H9 (cell line): ENCODE data around the gene KIF1A. TPM values are rescaled to one million over a fixed set of nuclear protein-coding genes. Genes with fewer than 3 reads are reported as not detected.

Source experiments
- DNase-seq: peaks from one replicate; pipeline ENCODE4 v3.0.0-alpha.2; 2017
- H2AFZ ChIP-seq: one replicate; pipeline ENCODE4 v1.6.1; 2013; ENCODE audit warnings: mild to moderate bottlenecking, low read length, control low read depth, moderate library complexity
- H2AK5ac ChIP-seq: 2 replicates; pipeline ENCODE4 v1.6.1; 2013; ENCODE audit warnings: low read length, control low read depth, mixed read lengths; ENCODE audit not compliant: insufficient read length
- H2BK120ac ChIP-seq: one replicate; pipeline ENCODE4 v1.6.1; 2013; ENCODE audit warnings: low read depth, mild to moderate bottlenecking, low read length, control low read depth, inconsistent platforms; ENCODE audit not compliant: poor library complexity, severe bottlenecking
- H2BK12ac ChIP-seq: 2 replicates; pipeline ENCODE4 v1.6.1; 2013; ENCODE audit warnings: low read length, control low read depth, mixed read lengths, low read depth; ENCODE audit not compliant: insufficient read length
- H2BK15ac ChIP-seq: 2 replicates; pipeline ENCODE4 v1.6.1; 2013; ENCODE audit warnings: low read depth, low read length, control low read depth
- H2BK20ac ChIP-seq: one replicate; pipeline ENCODE4 v1.6.1; 2013; ENCODE audit warnings: low read depth, mild to moderate bottlenecking, low read length, control low read depth, inconsistent platforms; ENCODE audit not compliant: poor library complexity, severe bottlenecking
- H2BK5ac ChIP-seq: 2 replicates; pipeline ENCODE4 v1.6.1; 2013; ENCODE audit warnings: low read length, control low read depth, mixed read lengths; ENCODE audit not compliant: insufficient read length
- H3K14ac ChIP-seq: 2 replicates; pipeline ENCODE4 v1.6.1; 2013; ENCODE audit warnings: low read length, control low read depth; ENCODE audit not compliant: insufficient read depth
- H3K18ac ChIP-seq: 2 replicates; pipeline ENCODE4 v1.6.1; 2013; ENCODE audit warnings: low read depth, mild to moderate bottlenecking, mixed read lengths, low read length, control low read depth; ENCODE audit not compliant: insufficient read length
- H3K23ac ChIP-seq: 2 replicates; pipeline ENCODE4 v1.6.1; 2013; ENCODE audit warnings: low read length, control low read depth, mixed read lengths, low read depth; ENCODE audit not compliant: insufficient read length
- H3K23me2 ChIP-seq: 2 replicates; pipeline ENCODE4 v1.6.1; 2013; ENCODE audit warnings: low read depth, mild to moderate bottlenecking, mixed read lengths, low read length, control low read depth; ENCODE audit not compliant: insufficient read length, poor library complexity, severe bottlenecking
- H3K27ac ChIP-seq: 2 replicates; pipeline ENCODE4 v1.5.1; 2013; ENCODE audit warnings: low read length, control low read depth, mixed read lengths, low read depth; ENCODE audit not compliant: insufficient read length
- H3K27me3 ChIP-seq: 2 replicates; pipeline ENCODE4 v1.6.1; 2013; ENCODE audit warnings: low read length, control low read depth, inconsistent platforms; ENCODE audit not compliant: insufficient read depth
- H3K4ac ChIP-seq: 2 replicates; pipeline ENCODE4 v1.6.1; 2013; ENCODE audit warnings: low read depth, mild to moderate bottlenecking, control low read depth, inconsistent platforms, low read length, moderate library complexity
- H3K4me1 ChIP-seq: 2 replicates; pipeline ENCODE4 v1.6.1; 2013; ENCODE audit warnings: low read length, control low read depth, inconsistent platforms; ENCODE audit not compliant: insufficient read depth
- H3K4me2 ChIP-seq: 2 replicates; pipeline ENCODE4 v1.6.1; 2013; ENCODE audit warnings: low read length, control low read depth, mixed read lengths; ENCODE audit not compliant: insufficient read length, insufficient read depth
- H3K56ac ChIP-seq: 2 replicates; pipeline ENCODE4 v1.6.1; 2013; ENCODE audit warnings: low read depth, mild to moderate bottlenecking, mixed read lengths, low read length, control low read depth; ENCODE audit not compliant: insufficient read length
- H3K79me1 ChIP-seq: 2 replicates; pipeline ENCODE4 v1.6.1; 2013; ENCODE audit warnings: low read depth, mild to moderate bottlenecking, moderate library complexity, low read length, control low read depth, inconsistent platforms; ENCODE audit not compliant: insufficient read depth, poor library complexity, severe bottlenecking
- H3K79me2 ChIP-seq: 2 replicates; pipeline ENCODE4 v1.6.1; 2013; ENCODE audit warnings: low read length, control low read depth, inconsistent platforms; ENCODE audit not compliant: insufficient read depth
- H3K9ac ChIP-seq: 2 replicates; pipeline ENCODE4 v1.6.1; 2013; ENCODE audit warnings: low read length, control low read depth, mixed read lengths; ENCODE audit not compliant: insufficient read length; ENCODE audit errors: extremely low read depth
- H3K9me3 ChIP-seq: one replicate; pipeline ENCODE4 v1.6.1; 2013; ENCODE audit warnings: low read depth, low read length, inconsistent platforms; ENCODE audit not compliant: control insufficient read depth
- H3T11ph ChIP-seq: one replicate; pipeline ENCODE4 v1.6.1; 2013; ENCODE audit warnings: mild to moderate bottlenecking, low read length, control low read depth, inconsistent platforms
- H4K20me1 ChIP-seq: one replicate; pipeline ENCODE4 v1.6.1; 2013; ENCODE audit not compliant: control insufficient read depth, insufficient read length, insufficient read depth
- H4K5ac ChIP-seq: 2 replicates; pipeline ENCODE4 v1.6.1; 2013; ENCODE audit warnings: low read depth, mild to moderate bottlenecking, mixed read lengths, low read length, control low read depth; ENCODE audit not compliant: insufficient read length
- H4K8ac ChIP-seq: replicated peaks from 2 replicates; pipeline ENCODE4 v1.6.1; 2013; ENCODE audit warnings: low read length, control low read depth, mixed read lengths, low read depth; ENCODE audit not compliant: insufficient read length
- H4K91ac ChIP-seq: 2 replicates; pipeline ENCODE4 v1.6.1; 2013; ENCODE audit warnings: low read depth, mild to moderate bottlenecking, moderate library complexity, mixed read lengths, low read length, control low read depth; ENCODE audit not compliant: insufficient read length
- H3K27ac Mint-ChIP-seq, 3 experiments: 2 replicates in 2 of 3; 3 replicates in 1 of 3; pipeline ENCODE4 v1.8.0; 2020 to 2021; ENCODE audit warnings: mixed read lengths in 3 of 3, mild to moderate bottlenecking in 1 of 3, moderate library complexity in 1 of 3
- H3K27me3 Mint-ChIP-seq: 2 replicates; pipeline ENCODE4 v1.8.0; 2021; ENCODE audit warnings: low read depth, mild to moderate bottlenecking, moderate library complexity, mixed read lengths
- H3K36me3 Mint-ChIP-seq, 3 experiments: 2 replicates in 2 of 3; 3 replicates in 1 of 3; pipeline ENCODE4 v1.8.0; 2020 to 2021; ENCODE audit warnings: low read depth in 3 of 3, mixed read lengths in 3 of 3; ENCODE audit not compliant: insufficient read depth in 1 of 3
- H3K4me1 Mint-ChIP-seq, 2 experiments: 2 replicates each; pipeline ENCODE4 v1.8.0; 2020; ENCODE audit warnings: mixed read lengths in 2 of 2
- H3K4me3 Mint-ChIP-seq, 2 experiments: 2 replicates in 1 of 2; 3 replicates in 1 of 2; pipeline ENCODE4 v1.8.0; 2020 to 2021; ENCODE audit warnings: mild to moderate bottlenecking in 2 of 2, mixed read lengths in 2 of 2, moderate library complexity in 1 of 2
- H3K9me3 Mint-ChIP-seq, 2 experiments: 2 replicates in 1 of 2; 3 replicates in 1 of 2; pipeline ENCODE4 v1.8.0; 2020; ENCODE audit warnings: mild to moderate bottlenecking in 2 of 2, mixed read lengths in 2 of 2, moderate library complexity in 1 of 2
- CTCF ChIP-seq: fragments of 200-600 bp; sonication (generic); conservative IDR thresholded peaks from 3 replicates; pipeline ENCODE4 v1.8.0; 2021; ENCODE audit warnings: antibody characterized with exemption, mild to moderate bottlenecking
- WGBS: extraction: QIAGEN DNeasy Blood & Tissue Kit; methylation state at CpG from one replicate; pipeline ENCODE4 v1.1.7; 2013; ENCODE audit warnings: missing lambda C conversion rate, low lambda C conversion rate, mixed read lengths; ENCODE audit not compliant: insufficient read length; ENCODE audit errors: extremely low coverage; 5-methylcytosine and 5-hydroxymethylcytosine counted together
- total RNA-seq: library from RNA; stranded (reverse); gene quantifications from 2 replicates; pipeline ENCODE4 v1.2.1, GENCODE V29; 2021

KIF1A gene
- total RNA-seq, 1 experiment from 2014 or later = 204 TPM

DNA sequence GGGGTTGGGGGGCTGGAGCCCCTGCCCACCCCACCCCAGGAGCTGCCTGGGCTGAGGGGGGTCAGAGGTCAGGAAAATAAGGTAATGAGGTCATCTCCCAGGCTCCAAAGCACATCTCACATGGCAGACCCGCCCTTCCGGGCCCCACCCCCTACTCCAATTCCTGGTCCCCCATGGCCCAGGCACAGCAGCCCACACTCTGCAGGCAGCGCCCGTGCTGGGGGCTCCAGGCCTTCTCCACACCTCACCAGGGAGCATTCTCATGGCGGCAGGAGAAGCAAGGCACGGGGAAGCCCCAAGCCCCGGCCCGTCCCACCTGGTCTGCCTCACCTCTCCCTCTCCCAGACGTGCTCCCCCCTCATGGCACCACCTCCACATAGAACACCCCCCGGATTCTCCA, 84.5 kb downstream of the KIF1A start:
- Mint-ChIP-seq H3K27me3 (no peaks in the 10 kb centered on the region), H3K27ac (no peak overlapping the region)

More for the DNA sequence above, 84.5 kb downstream of the KIF1A start:
- no peak overlapping the region for H3K4ac ChIP-seq
- no peak overlapping the region for H2BK20ac ChIP-seq
- no peak for TF ChIP-seq CTCF
- H3K14ac ChIP-seq = no peak overlapping the region
- no peak overlapping the region for H3K18ac ChIP-seq
- H2BK5ac ChIP-seq = no peak overlapping the region
- H2BK12ac ChIP-seq = no peak overlapping the region
- no peaks in the 10 kb centered on the region for H3K9me3 ChIP-seq
- no peak overlapping the region for H3K23ac ChIP-seq
- H3K27ac ChIP-seq = no peak overlapping the region
- H3K4me1 ChIP-seq = no peaks in the 10 kb centered on the region
- no peaks in the 10 kb centered on the region for H3K4me1 Mint-ChIP-seq
- no peak overlapping the region for H3K9ac ChIP-seq
- no peak overlapping the region for H4K8ac ChIP-seq
- no peaks in the 10 kb centered on the region for H4K20me1 ChIP-seq
- H3K56ac ChIP-seq = no peak overlapping the region
- no peaks in the 10 kb centered on the region for H3K79me2 ChIP-seq
- no peak overlapping the region for H2BK15ac ChIP-seq
- H3K4me2 ChIP-seq = no peak overlapping the region
- H3K36me3 Mint-ChIP-seq = peaks cover 29 to 63% (median 59%) of the 10 kb centered on the region in 3 experiments
- no peak overlapping the region for H3K4me3 Mint-ChIP-seq
- H2AK5ac ChIP-seq = no peak overlapping the region
- H3T11ph ChIP-seq = no peak overlapping the region
- DNase-seq = no peak
- H3K23me2 ChIP-seq = no peaks in the 10 kb centered on the region
- no peak overlapping the region for H4K5ac ChIP-seq
- no peak overlapping the region for H4K91ac ChIP-seq
- no CpG with 5 or more reads among the region's 10 CpGs for WGBS
- H3K27me3 ChIP-seq = no peaks in the 10 kb centered on the region
- H3K9me3 Mint-ChIP-seq = no peaks in the 10 kb centered on the region
- no peak overlapping the region for H2AFZ ChIP-seq
- H3K79me1 ChIP-seq = no peaks in the 10 kb centered on the region
- no peak overlapping the region for H2BK120ac ChIP-seq
